Measurements from ENCODE around the gene PADI1.

Gene PADI1

DNA sequence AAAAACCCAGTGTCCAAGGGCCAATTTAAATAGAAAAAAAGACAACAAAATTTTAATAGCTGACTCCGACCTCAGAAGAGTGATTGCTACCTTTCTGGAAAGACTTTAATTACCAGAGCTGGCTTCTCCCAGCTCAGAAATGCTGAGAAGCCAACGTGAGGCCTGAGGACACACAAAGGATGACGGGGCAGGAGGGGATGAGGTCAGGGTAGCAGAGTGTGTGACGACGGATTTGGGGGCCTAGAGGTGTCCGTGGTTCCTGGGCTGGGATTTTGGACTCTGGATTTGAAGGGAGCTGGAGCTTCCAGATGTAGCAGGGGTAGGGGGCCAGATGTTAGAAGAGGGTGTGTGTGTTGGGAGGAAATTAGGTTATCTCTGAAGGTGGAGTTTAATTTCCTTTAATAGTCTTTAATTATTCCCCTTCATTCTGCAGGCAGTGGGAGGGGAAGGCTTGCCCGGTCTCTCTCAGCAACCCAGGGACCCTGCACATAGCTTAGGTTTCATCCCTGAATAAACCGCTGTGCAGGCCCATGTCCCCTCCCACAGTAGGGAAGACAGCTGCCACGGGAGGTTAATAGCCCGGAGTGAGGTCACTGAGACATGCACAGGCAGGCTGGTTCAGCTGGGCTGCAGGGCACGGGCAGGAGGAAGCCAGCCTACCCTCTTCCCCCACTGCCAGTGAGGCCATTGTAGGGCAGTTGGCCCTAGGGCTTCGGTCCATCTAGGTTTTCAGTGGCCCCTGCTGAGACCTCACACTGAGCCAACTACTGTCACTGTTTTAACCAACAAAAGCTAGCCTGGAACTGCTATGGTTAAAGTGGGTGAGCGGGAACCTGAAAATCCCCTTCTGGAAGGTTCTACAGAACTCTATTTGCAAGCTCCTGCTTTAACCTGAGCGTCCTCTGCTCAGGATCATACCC lies 40.2 kb downstream of the PADI1 start:
- no peak for DNase-seq

DNA sequence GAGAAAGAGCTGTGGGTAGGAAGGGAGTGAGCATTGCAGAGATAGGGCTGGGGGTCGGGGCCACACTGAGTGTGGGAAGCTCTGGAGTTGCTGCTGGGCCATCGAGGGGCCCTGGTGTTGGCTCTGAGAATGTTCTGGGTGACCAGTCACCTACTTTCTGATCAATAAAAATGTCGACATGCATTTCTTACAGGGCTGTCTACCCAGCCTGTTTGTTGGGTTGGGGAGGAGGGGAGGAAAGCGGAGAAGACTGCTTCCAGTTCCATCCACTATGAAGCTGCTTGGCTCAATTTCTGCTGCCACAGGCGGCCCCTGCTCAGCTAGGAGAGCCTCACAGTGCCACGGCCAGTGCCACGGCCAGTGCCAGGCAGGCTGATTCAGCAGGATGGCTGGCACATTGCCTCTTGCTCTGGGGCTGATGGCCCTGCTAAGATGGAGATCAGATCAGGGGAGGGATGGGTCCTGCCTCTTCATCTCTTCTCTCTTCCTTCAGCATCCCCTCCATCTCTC lies 40.9 kb downstream of the PADI1 start:
- DNase-seq, result no peak

DNA sequence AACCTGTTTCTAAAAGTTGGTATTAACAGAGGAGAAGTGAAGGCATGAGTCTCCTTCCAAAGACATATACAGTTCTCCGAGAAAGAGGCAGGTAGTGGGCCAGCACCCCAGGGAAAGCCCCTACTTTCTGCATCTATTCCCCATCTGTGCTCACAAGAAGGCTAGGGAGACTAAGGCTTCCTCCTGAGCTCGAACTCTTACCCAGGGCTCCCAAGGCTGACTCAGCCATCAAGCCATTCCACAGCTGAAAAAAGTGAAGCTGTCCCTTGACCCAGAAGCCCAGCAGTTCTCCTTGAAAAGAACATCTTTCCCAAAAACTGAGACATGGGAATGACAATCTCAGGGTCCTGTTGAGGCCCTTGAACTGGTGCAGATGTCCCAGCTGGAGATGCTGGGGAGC lies 42.0 kb downstream of the PADI1 start:
- no peak for DNase-seq

DNA sequence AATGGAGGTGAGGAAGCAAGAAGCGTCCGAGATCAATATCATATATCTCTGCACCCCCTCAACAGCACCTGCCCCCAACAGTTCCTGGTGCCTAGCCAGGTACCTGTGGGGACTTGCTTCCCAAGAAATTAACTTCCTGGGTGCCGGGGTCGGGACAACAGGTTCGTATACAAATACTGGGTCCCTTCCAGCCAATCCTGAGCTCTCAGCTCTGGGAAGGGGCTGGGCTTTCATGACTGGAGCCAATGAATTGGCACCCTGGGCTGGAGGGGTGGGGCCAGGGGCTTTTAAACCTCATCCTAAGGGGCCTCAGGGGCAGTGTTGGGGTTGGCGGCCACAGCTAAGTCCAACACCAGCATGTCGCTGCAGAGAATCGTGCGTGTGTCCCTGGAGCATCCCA lies 43.9 kb downstream of the PADI1 start, which contains the start of gene PADI3:
PADI3 (plus strand) TSS at position 318 of the 400 bp plus-strand sequence; CDS start at position 358, 40 bp downstream.
- no peak for DNase-seq

DNA sequence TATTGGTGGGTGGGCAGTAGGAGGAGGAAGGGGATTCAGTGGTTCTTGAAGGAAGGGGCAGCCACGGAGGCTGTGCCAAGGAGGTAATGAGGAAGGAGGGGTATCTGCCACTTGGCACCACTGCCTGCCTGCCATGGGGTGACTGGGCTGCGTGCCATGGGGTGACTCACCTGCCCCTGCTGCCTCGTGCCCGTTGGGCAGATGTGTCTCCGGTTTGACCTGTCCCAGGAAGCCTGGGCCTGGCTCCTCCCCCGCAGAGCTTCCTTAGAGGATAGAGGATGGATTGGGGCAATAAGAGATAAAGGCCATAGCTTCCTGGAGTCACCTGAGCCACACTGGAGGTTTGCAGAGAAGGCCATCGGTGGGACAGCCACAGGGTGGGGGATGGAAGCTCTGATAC lies 45.7 kb downstream of the PADI1 start:
- no peak for DNase-seq

DNA sequence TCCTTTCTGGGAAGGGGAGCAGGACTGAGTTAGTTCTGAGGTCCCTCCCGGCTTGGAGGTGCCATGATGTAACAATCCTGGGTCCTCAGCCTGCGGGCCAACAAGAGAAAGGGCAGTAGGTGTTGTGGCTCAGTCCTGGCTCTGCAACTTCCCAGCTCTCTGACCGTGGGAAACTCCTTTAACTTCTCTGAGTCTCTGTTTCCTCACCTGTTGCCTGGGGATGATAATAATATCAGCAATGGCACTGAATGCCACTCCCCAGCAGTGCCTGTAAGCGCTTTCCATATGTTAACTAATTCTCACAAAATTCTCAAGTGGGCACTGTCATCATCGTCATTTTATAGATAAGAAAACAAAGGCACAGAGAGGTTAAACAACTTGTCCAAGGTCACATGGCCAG lies 46.3 kb downstream of the PADI1 start:
- DNase-seq, result no peak

DNA sequence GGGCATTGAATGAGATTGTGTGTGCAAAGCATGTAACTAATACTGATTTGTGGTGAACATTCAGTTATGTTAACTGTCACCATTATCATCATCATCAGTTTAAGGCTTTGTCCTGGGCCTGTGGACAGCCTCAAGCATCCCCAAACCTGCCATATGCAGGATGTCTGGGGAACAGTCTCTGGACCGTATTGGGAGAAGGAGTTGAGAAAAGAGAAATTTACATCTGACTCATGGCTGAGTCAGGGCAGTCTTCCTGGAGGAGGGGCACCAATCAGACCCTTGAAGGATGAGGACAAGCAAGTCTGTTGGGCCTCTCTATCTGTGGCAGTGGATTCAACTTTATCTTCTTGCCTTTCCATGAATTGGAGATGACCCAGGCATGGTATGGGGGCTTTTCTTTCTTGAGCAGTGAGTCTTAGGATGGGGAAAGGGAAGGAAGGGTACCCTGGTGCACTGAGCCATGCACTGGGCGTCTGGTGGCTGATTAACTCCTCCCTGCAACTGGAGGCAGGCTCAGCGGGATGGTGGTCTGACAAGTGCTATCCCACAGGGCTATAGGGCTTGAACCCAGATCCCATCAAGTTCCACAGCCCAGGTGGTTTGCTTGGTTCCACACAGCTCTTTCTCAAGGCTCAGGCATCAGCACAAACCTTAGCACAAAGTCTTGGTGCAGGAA lies 46.9 kb downstream of the PADI1 start:
- DNase-seq, result no peak

DNA sequence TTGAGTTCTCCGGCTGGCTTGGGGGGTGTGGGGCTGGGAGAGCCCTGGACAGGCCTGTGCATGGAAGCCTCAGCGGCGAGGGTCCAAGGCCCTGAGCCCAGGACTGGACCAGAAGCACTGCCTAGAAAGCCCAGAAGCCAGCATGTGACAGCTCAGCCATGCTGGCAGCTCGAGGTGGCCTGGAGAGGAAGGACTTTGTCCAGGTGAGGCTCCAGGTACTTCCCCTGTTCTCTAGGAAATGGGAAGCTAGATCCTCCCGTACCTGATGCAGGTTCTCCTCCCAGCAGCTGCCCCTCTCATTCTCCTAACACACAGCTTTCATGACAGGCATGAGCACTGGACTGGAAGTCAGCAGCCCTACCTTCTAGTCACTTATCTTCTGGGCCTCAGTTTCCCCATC lies 50.4 kb downstream of the PADI1 start:
- no peak for DNase-seq

DNA sequence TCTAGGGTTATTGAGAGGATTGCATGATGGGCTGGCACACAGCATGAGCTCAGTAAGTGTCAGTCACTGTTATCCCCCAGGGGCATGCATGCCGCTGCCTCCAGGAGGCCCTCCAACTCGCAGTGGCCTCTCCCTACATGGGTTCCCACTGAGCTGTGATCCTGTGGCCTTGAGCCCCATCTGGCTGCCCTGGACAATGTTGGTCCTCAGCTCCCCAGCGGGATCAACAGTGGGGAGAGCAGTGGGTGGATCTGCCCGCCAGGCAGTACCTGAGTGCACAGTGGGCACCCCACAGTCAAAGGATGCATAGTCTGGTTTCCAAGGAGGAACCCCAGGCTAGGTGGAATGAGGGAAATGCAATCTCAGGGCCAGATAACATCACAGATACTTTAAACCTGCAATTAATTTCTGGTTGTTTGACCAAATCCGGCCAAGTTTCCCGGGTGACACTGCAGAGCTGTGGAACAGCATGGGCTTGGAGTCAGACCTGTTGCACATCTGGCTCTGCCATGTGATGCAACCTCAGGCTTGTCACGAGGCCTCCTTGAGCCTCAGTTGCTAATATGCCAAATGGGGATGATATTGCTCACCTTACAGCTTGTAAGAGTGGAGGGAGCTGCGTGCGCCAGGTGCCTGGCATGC lies 53.3 kb downstream of the PADI1 start:
- DNase-seq, result no peak

DNA sequence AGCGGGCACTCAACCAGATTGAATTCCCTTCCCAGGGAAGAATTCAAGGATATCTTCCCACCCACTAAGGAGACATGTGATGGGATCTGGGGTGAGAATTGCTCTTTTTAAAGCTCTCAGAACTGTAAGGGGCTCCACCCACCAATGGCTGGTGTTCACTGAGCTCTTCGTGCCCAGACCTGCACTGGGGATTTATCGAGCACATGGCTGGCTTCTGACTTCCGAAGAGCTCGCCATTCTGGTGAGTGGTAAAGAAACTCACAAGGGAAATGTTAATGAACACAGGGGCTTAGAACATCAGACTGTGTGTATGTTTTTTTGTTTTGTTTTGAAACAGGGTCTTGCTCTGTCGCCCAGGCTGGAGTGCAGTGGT lies 53.8 kb downstream of the PADI1 start:
- no peak for DNase-seq

DNA sequence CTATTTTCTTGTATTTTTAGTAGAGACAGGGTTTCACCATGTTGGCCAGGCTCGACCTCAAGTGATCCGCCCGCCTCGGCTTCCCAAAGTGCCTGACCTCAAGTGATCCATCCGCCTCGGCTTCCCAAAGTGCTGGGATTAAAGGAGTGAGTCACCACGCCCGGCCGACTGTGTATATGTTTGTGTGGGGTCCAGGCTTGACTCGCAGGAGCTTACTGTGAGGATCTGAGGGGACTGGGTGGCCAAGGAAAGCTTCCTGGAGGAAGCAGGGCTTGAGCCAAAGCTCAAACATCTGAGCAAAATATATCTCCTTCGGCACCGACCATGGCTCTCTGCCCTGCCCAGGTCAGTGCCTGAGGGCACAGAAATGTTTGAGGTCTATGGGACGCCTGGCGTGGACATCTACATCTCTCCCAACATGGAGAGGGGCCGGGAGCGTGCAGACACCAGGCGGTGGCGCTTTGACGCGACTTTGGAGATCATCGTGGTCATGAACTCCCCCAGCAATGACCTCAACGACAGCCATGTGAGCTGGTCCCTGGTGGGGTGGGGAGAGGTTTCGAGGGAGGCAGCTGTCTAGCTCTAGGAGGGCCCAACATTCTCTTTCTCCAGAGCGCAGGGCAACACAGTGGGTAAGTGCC lies 54.4 kb downstream of the PADI1 start:
- DNase-seq, result no peak

DNA sequence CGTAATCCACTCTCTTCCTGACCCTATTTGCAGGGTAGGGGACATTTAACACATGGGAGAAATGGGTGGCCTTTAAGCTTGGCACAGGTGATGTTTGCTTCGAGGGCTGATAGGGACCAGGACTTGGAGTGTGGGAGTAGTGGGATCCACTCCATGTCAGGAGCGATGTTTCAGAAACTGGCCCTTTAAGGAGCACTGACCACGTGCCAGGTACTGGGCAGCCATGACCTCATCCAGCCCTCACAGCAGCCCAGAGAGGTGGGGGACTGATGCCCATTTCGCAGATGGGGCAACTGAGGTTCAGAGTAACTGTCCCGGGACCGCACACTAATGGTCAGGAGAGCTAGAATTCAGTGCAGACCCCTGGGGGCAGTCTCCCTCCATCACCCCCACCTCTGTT lies 55.3 kb downstream of the PADI1 start:
- no peak for DNase-seq

DNA sequence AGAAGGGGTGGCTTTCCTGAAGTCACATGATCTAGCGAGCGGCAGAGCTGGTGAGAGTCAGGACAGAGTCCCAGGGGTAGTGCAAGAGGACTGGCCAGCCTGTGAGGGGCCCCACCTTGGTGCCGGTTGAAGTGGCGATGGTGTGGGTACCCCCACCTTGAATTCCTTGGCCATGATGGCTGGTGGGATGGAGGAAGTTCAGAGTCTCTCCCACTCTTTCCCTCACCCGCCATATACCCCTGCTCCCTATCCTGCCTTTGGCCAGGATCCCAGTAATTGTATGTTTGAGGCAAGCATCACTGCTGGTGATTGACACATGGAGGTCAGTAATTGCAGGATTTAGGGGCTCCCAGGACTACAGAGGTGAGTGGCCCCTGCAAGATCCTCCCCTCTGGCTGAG lies 55.8 kb downstream of the PADI1 start:
- DNase-seq, result no peak

DNA sequence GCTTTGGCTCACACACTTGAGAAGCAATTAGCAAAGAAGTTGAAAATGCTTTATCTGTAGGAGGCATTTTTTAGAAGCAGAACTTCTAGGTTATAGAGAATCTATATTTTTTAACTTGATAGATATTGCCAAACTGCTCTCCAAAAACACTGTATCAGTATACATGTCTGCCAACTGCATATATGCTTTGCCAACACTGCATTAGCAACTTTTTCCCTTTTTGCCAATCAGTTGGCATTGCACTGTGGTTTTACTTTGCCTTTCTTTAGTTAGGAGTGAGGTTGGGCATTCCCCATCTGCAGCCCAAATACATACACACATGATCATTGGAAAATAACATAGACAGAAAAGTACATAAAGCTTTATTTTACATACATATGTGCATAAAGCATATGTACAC lies 59.0 kb downstream of the PADI1 start:
- no peak for DNase-seq

DNA sequence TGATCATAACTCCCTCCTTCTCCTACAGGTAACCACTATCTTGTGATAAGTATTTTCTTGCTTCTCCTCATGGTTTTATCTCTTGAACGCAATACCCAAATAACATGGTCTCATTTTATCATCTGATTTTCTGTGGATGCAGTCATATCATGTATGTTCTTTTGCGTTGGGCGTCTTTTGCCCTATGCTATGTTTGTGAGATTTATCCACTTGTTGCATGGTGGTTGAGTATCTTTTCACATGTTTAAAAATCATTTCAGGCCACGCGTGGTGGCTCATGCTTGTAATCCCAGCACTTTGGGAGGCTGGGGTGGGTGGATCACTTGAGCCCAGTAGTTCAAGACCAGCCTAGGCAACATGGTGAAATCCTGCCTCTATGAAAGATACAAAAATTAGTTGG lies 59.5 kb downstream of the PADI1 start:
- no peak for DNase-seq

DNA sequence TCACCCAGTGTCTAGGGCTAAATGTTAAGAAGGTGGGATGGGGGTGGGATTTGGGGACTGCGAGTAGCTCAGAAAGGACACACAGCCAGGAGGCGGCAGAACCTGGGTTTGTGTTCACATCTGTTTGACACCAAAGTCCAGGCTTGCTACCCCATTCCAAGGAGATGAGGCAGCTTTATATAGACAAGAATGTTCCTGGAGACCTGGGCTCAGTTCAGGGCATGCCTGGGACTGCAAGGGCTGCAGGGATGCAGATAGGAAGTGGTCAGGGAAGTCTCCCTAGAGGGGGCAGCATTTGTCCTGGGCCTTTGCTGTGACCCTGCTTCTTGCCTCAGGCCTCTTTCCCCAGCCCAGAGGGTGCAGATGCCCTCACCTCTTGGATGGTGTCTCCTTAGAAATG lies 60.2 kb downstream of the PADI1 start:
- no peak for DNase-seq

DNA sequence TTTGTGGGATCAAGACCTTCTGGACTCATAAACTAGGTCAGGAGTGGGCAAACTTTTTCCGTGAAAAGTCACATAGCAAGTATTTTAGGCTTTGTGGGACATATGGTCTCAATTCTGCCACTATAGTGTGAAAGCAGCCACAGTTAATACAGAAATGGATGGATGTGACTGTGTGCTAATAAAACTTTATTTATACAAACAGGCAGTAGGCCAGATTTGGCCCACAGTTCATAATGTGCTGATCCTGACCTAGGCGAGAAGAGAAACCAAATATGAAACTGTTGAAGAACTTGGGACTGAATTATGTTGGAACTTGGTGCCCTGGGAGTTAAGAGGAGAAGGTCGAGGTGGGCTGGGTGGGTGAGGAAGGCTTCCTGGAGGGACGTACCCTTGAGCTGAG lies 61.0 kb downstream of the PADI1 start:
- no peak for DNase-seq

DNA sequence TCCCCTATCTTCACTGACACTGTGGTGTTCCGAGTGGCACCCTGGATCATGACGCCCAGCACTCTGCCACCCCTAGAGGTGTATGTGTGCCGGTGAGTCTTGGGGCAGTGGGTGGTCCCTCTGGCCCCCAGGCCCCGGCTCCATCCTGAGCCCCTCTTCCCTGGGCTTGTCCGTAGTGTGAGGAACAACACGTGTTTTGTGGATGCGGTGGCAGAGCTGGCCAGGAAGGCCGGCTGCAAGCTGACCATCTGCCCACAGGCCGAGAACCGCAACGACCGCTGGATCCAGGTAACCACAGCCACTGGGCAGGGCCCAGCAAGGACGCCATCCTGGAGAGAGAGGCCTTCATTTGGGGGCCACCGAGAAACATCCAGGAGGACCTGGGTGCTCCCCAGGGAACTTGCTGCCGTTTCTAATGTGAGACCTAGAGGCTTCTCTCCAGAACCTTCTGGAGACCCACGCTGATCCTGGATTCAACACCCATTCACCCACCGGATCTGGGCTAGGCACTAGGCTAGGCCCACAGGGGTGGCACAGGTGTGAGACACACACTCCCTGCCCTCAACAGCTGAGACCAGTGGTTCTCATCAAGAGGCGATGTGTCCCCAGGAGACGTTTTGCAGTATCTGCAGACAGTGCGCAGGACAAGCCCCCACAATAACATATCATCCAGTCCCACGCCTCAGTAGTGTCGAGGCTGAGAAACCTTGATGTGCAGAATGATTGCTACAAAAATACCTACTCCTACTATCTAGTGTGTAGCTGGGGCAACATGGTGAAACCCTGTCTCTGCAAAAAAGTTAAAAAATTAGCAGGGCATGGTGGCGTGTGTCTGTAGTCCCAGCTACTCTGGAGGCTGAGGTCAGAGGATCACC lies 66.2 kb downstream of the PADI1 start:
- DNase-seq, result no peak

DNA sequence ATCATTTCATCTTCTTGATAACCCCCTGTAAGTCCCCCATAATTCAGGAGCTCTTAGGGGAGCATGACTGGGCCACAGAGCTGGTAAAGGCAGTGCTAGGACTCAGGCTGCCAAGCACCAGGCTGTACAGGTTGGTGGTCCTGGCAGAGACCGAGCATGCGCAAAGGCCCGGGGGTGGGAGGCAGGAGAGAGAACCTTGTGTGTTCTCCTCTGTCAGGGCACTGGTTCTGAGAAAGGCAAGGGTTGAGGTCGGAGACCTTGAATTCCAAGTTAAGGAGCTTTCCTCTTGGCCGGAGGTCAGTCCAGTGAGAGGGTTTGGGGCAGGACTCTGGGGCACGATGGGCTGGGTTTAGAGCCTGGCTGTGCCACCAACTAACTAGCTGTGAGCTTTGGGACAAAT lies 67.1 kb downstream of the PADI1 start:
- DNase-seq, result no peak

DNA sequence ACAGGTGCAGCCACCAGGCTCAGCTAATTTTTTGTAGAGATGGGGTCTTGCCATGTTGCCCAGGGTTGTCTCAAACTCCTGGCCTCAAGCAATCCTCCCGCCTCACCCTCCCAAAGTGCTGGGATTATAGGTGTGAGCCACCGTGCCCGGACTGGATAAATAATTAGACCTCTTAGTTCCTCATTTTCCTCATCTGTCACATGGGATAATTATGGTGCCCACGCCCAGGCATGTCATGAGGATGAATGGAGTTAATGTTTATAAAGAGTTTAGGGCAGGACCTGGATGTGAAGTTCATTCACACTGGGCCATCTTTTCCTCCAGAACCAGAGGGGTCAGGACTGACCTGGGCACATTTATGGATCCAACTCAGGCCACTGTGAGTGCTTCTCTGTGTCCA lies 67.7 kb downstream of the PADI1 start:
- DNase-seq, result no peak

DNA sequence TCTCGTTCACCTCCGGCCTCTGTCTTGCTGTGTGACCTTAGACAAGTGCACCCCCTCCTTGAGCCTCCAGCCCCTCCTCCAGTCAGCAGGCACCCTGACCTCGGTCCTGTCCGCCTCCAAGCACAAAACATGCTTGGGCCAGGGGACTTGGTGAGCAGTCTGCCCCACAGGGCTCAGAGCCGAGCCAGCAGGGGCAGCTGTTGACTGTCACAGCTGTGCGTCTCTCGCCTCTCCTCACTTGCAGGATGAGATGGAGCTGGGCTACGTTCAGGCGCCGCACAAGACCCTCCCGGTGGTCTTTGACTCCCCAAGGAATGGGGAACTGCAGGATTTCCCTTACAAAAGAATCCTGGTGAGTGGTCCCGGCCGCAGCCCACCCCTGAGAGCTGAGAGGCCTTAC lies 68.2 kb downstream of the PADI1 start:
- no peak for DNase-seq
